ENCODE measurements around the gene TMEM143.

DNA sequence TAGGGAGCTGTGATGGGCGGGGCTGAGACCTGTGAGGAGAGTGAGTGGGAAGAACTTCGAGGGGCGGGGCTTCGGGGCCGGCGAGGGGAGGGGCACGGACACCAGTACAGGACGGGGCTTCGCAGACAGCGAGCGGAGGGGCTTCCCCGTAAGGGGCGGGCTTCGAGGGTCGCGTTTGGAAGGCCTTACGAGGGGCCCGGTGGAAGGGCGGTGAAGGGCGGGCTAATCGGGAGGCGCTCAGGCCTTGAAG is 42.4 kb downstream of the TMEM143 start:
- no peak for TF ChIP-seq CTCF (IDR thresholded peaks at IDR 0.05)
- no peak for TF ChIP-seq POLR2AphosphoS5 (IDR thresholded peaks at IDR 0.05; ENCODE audit: low read depth, low read length)
- TF ChIP-seq, protein P1, sequence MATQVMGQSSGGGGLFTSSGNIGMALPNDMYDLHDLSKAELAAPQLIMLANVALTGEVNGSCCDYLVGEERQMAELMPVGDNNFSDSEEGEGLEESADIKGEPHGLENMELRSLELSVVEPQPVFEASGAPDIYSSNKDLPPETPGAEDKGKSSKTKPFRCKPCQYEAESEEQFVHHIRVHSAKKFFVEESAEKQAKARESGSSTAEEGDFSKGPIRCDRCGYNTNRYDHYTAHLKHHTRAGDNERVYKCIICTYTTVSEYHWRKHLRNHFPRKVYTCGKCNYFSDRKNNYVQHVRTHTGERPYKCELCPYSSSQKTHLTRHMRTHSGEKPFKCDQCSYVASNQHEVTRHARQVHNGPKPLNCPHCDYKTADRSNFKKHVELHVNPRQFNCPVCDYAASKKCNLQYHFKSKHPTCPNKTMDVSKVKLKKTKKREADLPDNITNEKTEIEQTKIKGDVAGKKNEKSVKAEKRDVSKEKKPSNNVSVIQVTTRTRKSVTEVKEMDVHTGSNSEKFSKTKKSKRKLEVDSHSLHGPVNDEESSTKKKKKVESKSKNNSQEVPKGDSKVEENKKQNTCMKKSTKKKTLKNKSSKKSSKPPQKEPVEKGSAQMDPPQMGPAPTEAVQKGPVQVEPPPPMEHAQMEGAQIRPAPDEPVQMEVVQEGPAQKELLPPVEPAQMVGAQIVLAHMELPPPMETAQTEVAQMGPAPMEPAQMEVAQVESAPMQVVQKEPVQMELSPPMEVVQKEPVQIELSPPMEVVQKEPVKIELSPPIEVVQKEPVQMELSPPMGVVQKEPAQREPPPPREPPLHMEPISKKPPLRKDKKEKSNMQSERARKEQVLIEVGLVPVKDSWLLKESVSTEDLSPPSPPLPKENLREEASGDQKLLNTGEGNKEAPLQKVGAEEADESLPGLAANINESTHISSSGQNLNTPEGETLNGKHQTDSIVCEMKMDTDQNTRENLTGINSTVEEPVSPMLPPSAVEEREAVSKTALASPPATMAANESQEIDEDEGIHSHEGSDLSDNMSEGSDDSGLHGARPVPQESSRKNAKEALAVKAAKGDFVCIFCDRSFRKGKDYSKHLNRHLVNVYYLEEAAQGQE (IDR thresholded peaks at IDR 0.05; ENCODE audit: insufficient read depth in 1 of 2, low read depth in 2 of 2, low read length in 1 of 2), result no peak
- no peak for TF ChIP-seq SIN3A (IDR thresholded peaks at IDR 0.05; ENCODE audit: borderline replicate concordance, insufficient read depth, low read depth, low read length)
- no peak for TF ChIP-seq TCF7L2 (IDR thresholded peaks at IDR 0.05; ENCODE audit: low read depth, low read length)
